GM12892 (cell line): ENCODE data around the gene LRG1.

Source experiments
- DNase-seq: peaks from one replicate; pipeline ENCODE4 v3.0.0; 2011; ENCODE audit not compliant: insufficient read length
- FAIRE-seq: peaks from 2 replicates; lab custom pipeline; 2011; peaks lifted over from hg19 to GRCh38; lab: Jason Lieb, UNC
- POLR2A ChIP-seq: IDR thresholded peaks from 2 replicates; pipeline ENCODE4 v1.6.1; 2011; ENCODE audit warnings: low read depth, low read length, control low read depth
- POLR2AphosphoS5 ChIP-seq: IDR thresholded peaks from 2 replicates; pipeline ENCODE4 v1.6.1; 2011; ENCODE audit warnings: low read depth, low read length, control low read depth
- TAF1 ChIP-seq: IDR thresholded peaks from 2 replicates; pipeline ENCODE4 v1.6.1; 2011; ENCODE audit warnings: low read depth, mild to moderate bottlenecking, control low read depth, low read length, borderline replicate concordance

LRG1 gene

DNA sequence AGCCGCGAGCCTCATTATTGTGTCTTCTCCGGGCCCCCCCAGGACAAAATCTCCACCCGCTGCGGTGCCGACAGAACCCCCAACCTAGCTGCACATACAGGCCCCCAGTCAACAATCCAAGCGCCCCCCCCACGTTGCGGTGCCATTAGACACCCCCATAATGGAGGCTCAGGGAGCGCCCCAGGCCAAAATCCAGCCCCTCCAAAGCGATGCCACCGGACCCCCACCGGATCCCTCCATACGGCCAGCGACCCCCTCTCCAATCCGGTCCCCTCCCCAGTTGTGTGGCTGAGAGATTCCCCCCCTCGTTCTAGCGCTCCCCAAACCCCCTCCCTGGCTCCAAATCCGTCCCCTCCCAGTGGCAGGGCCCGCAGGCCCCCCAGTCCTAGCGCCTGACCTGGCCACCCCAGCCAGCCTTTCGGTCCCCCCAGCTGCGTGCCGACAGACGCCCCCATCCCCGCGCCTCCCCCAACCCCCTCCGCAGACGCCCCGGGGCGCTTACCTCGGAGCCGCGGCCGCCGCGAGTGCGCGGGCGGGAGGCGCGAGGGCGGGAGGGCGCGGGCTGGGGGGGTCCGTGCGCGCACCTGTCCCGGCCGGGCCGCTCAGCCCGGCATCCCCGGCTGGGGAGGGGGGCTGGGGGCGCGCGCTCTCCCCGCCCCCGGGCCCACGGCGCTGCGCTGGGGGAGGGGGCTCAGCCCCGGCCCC is 41.3 kb upstream of the LRG1 start:
- FAIRE-seq (no peak), DNase-seq (no peak)
- TF ChIP-seq TAF1 (no peak), POLR2AphosphoS5 (no peak), POLR2A (no peak)

DNA sequence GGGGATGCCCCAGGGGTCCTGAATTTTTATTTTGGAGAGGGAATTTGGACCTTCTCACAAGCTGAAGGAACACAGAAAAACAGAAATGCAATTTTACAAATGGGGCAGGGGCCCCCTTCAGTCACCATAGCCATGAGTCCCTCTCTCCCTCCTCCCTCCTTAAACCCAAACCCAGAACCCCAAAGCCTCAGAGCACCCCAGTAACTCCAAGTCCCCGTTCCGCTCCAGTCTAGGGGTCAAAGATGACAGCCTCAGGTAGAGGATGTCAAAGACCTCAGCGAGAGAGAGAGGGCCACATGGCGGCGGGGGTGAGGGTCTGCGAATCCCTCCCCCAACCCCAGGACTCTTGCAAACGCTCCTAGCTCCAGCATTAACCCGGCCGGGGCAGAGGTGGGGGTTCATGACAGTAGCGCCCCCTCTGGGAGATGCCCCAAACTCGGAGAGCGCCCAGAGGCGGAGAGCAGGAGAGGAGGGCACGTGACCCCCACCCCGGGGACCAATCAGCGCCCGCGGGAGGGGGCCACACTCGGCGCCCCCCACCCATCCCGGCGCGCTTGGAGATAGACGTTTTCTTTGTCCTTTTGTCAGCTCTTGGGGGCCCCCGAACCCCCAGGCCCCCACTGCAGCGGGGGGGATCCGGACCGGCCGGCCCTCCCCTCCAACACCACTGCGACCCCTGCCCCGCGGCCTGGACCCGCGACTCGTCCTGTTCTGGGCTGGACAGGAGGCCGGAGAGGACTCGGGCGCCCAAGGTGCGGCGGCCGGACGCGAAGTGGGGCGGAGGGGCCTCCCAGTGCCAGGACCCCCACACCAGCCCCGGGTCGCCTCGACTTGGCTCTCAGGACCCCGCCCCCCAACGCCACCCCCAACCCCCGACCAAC is 40.4 kb upstream of the LRG1 start:
- no peak for FAIRE-seq
- DNase-seq: no peak
- TF ChIP-seq POLR2AphosphoS5 (no peak), POLR2A (no peak), TAF1 (no peak)

DNA sequence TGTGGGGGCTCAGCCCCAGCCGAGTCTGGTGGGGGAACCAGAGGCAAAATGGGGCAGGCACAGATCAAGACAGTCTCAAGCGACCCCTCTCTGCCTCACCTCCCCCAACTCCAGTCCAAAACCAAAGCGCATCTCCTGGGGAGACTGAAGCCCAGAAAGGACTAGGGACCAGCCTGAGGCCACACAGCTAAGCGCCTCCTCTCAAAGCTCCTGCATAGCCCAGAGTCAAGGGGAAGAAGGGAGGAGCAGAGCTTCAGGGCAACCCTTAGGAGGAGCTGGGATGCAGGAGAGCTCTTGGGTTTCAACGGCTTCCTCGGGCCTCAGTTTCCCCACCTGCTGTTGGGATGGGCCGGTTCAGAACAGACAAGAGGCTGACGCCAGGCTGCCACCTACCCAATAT is 39.6 kb upstream of the LRG1 start:
- TF ChIP-seq POLR2AphosphoS5 (no peak), POLR2A (no peak), TAF1 (no peak)
- FAIRE-seq (no peak), DNase-seq (no peak)

DNA sequence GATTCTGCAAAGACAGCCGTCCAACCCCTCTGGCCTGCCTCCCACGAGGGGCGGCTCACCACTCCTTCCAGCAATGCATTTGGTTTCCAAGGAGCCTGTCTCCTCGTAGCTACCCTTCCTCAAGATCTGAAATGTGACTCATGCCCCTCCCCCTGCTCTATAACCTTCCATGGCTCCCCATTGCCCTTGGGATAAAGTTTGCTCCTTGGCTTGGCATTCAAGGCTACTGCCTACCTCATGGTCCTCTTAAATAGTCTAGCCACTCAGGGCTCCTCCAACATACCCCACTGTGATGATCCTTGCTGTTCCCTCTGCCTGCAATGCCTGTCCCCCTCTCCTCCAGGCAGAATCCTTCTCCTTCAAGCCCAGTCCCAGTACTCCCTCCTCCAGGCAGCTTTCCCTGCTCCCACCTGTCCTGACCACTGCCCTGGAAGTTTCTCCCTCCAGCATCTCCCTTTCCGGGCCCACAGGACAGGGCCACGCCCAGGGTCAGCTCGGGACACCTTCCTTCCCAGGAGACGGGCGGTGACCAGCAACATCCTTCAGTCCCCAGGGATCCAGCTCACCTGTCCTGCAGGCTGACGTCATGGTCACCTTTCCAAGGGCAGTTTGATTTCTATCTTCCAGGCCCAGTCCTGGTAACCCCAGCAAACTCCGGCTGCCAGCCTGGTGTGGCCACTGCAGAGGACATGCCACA is 38.9 kb upstream of the LRG1 start:
- DNase-seq: no peak
- no peak for FAIRE-seq
- no peak for TF ChIP-seq POLR2A
- no peak for TF ChIP-seq POLR2AphosphoS5

DNA sequence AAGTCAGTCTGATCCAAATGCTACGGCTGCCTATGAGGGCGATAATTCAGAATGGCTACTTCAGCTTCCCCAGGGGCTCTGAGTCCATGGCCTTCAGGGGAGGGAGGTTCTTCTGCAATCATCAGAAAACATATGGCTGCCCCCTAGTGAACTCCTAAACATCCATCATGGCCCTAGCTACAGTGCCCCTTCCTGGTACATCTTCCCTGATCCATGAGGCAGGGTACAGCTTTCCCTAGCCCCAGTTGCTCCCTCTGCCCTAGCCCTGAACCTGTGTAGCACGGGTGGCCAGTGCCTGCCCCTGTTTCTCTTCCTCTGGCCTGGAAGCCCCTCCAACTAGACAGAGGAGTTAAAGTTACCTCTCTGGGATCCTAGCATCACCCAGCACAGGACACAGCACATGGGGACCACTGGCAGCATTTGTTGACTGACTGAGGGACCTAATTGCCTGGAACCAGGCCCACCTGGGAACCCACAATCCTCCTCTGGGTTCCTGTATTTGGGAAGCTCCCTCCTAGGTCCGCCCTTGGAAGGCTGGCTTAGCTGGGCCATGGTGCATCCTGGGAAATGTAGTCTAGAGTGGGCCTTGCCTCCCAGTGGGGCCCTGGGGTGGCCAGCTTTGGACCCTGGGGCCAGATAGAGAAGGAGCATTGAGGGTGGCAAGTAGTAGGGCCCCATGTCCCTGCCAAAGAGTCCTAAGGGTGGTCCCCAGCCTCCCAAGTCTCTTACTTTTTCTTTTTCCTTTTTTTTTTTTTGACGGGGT is 37.4 kb upstream of the LRG1 start:
- no peak for DNase-seq
- no peak for TF ChIP-seq TAF1
- TF ChIP-seq POLR2AphosphoS5: no peak
- TF ChIP-seq POLR2A: no peak
- FAIRE-seq: no peak

DNA sequence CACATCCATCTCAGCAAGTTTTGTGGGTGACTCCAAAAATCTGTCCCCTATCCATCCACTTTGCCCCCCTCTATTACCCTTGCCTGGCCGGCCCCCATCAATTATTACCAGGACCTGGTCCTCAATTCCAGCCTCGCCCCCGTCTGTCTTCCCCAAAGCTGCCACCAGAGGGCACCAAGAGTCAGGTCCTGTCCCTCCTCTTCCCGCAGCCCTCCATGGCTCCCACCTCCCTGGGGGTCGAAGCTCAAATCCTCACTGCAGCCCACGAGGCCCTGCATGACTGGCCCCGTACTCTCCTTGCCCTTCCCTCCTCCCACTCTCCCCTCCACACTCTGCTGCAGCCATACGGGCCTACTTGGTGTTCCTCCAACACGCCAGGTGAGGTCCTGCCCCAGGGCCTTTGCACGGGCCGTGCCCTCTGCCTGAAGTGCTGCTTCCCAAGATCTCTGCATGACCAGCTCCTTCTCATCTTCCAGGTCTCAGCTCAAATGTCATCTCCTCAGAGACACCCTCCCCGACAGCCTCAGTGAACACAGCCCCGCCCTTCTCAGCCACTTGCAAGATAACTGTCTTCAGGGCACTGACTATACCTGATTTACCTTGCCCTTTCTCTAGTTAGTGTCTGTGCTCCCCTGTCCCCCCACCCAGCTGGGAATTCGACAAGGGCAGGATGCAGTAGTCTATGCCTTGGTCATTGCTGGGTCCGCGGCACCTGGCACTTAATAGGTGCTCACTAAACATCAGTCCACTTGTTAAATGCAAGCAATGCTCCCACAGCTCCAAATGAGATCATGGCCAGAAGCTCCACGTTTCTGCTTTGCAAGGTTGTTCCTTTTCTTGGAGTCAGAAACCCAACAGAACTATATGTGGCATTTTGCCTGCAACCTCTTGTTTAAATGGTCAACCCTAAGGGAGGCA is 36.4 kb upstream of the LRG1 start:
- DNase-seq (peak; percentile 74), FAIRE-seq (peak; percentile 78)
- TF ChIP-seq TAF1 (no peak), POLR2AphosphoS5 (no peak), POLR2A (no peak)

DNA sequence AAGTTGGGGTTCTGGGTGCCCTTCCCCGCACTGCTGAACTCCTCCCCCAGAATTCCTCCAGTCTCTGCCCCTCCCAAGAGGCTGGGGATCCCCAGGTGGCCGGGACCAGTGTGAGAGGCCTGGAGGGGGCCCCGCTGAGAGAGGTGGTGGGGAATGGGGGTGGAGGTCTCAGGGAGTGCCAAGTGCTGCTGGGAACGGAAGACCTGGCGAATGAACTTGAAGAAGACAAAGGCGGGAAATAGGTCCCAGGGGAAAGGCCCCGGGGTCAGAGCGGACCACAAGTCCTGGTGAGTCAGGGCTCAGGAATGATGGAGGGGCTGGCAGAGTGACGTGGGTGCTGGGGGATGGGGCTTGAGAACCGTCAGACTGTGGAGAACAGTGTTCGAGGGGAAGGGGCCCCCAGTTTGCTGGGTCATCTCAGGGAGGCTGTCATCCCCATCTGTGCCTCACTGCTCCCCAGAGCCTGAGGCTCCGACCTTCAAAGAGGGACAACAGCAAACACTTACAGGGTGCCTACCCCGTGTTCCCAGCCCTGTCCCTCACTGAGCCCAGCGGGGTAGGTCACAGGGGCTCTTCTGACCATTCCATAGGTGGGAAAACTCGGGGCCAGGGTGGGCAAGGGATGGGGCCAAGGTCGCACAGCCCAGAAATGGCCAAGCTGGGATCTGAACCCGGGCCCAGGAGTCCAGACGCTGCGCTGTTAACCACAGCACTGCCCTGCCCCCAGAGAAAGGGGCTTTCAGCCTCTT is 35.6 kb upstream of the LRG1 start:
- FAIRE-seq (no peak), DNase-seq (no peak)
- no peak for TF ChIP-seq POLR2A
- no peak for TF ChIP-seq TAF1
- TF ChIP-seq POLR2AphosphoS5: no peak

DNA sequence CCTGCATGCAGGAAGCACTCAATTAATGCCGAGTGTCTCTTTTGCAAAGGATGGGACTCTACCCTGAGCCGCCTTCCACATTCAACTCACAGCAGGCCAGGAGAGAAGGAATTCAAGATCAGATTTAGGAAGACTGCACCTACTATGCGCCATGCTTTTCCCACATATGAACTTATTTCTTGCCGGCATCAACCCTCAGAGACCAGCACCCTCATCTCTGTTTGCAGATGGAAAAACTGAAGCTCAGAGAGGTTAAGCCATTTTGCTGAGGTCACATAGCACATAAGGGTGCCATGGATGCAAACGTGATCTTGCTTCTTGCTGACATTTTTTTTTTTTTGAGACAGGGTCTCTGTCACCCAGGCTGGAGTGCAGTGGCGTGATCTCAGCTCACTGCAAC is 33.8 kb upstream of the LRG1 start:
- FAIRE-seq: peak; percentile 44
- no peak for DNase-seq
- TF ChIP-seq POLR2A (no peak), TAF1 (no peak), POLR2AphosphoS5 (no peak)

DNA sequence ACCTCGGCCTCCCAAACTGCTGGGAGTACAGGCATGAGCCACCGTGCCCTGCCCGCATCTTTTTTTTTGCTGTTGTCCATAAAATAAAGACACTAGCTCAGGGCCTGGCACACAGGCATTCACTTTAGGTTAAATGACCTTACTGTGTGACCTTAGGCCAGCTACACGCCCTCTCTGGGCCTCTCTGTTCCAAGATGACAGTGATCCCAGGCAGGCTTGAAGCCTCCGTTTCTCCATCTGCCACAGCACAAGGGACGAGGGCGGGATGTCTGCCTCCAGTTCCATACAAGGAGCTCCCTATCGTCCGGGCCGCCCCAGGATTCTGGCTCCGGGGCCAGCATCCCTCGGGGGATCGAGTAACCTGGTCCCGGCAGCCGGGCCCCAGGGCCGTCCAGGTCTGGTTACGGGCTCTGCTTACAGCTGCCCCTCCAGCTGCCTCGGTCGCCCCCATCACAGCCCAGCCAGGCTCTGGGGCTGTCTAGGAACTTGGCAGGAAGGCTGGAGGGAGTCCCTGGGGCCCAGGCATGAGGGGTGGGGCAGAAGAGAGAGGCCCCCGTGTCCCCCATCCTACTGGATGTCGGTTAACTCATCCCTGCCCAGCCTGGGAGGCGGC is 31.6 kb upstream of the LRG1 start:
- DNase-seq (no peak), FAIRE-seq (no peak)
- TF ChIP-seq POLR2AphosphoS5 (no peak), TAF1 (no peak), POLR2A (no peak)

DNA sequence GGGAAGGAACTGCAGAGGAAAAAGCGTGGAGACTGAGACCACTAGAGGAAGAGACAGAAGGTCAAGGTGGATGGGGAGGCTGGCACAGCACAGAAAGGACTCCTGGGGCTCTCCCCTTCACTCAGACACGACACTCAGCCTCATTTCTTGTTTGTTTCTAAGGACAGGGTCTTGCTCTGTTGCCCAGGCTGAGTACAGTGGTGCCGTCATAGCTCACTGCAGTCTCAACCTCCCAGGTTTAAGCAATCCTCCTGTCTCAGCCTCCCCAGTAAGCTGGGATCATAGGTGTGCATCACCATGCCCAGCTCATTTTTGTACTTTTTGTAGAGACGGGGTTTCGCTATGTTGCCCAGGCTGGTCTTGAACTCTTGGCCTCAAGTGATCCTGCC is 31.1 kb upstream of the LRG1 start:
- TF ChIP-seq POLR2AphosphoS5: no peak
- no peak for TF ChIP-seq POLR2A
- TF ChIP-seq TAF1: no peak
- FAIRE-seq (no peak), DNase-seq (no peak)
